ENCODE data around the gene SFN.
"Not testable (repeated sequence)": the region's sequence is repeated elsewhere in the genome, so short reads cannot be mapped to it uniquely, and the experiment has no call there.

The SFN gene

GRCh38 chr1:26839779-26840178 lies 23.2 kb upstream of the SFN start:
- DNase-seq: no peak

- DNase-seq: no peak
Measured at GRCh38 chr1:26844424-26845196, 18.3 kb upstream of the SFN start.

GRCh38 chr1:26847826-26848225 lies 15.1 kb upstream of the SFN start:
- DNase-seq: not testable (repeated sequence)

- no peak for DNase-seq
Measured at GRCh38 chr1:26848499-26848898, 14.4 kb upstream of the SFN start.

GRCh38 chr1:26848941-26849774 lies 13.8 kb upstream of the SFN start:
- no peak for DNase-seq

GRCh38 chr1:26851106-26851684 lies 11.8 kb upstream of the SFN start:
- no peak for DNase-seq

- no peak for DNase-seq
Measured at GRCh38 chr1:26852701-26853100, 10.2 kb upstream of the SFN start.

GRCh38 chr1:26853156-26853555 lies 9.8 kb upstream of the SFN start:
- peak; percentile 74 for DNase-seq

GRCh38 chr1:26853600-26853999 lies 9.3 kb upstream of the SFN start:
- no peak for DNase-seq

GRCh38 chr1:26854906-26855305 lies 8.0 kb upstream of the SFN start:
- DNase-seq: no peak

- no peak for DNase-seq
Measured at GRCh38 chr1:26855636-26856035, 7.3 kb upstream of the SFN start.

- no peak for DNase-seq
Measured at GRCh38 chr1:26856181-26856580, 6.8 kb upstream of the SFN start.

- DNase-seq: no peak
Measured at GRCh38 chr1:26856604-26857469, 6.1 kb upstream of the SFN start.

GRCh38 chr1:26857473-26858060 lies 5.4 kb upstream of the SFN start:
- no peak for DNase-seq

GRCh38 chr1:26858160-26858559 lies 4.8 kb upstream of the SFN start:
- DNase-seq: no peak

GRCh38 chr1:26858891-26859640 lies 3.9 kb upstream of the SFN start:
- DNase-seq: no peak

GRCh38 chr1:26861286-26861701 lies 1.7 kb upstream of the SFN start:
- no peak for DNase-seq

- no peak for DNase-seq
Measured at GRCh38 chr1:26861889-26862378, 1.0 kb upstream of the SFN start.

- DNase-seq: no peak
Measured at GRCh38 chr1:26863685-26864077, 732 bp downstream of the SFN start.

- peak; percentile 90 for DNase-seq
Measured at GRCh38 chr1:26864610-26865480, 1.9 kb downstream of the SFN start.
